GM18867 (cell line): ENCODE data around the gene LDLRAD3.
"Not testable (repeated sequence)": the region's sequence is repeated elsewhere in the genome, so short reads cannot be mapped to it uniquely, and the experiment has no call there.

Experiments
- ATAC-seq: cut with Tn5 transposase; IDR thresholded peaks from one replicate; pipeline ENCODE4 v1.9.1; 2021; ENCODE audit warnings: mild to moderate bottlenecking, moderate library complexity; ENCODE audit not compliant: unreplicated experiment

The LDLRAD3 gene

GRCh38 chr11:36153551-36153950, 209.7 kb downstream of the LDLRAD3 start:
- ATAC-seq, result no peak

- ATAC-seq, result no peak
Observed at GRCh38 chr11:36155124-36155561, 211.3 kb downstream of the LDLRAD3 start.

- no peak for ATAC-seq
Observed at GRCh38 chr11:36155770-36156160, 211.9 kb downstream of the LDLRAD3 start.

- no peak for ATAC-seq
Observed at GRCh38 chr11:36156161-36156816, 212.4 kb downstream of the LDLRAD3 start.

- no peak for ATAC-seq
Observed at GRCh38 chr11:36156817-36157519, 213.1 kb downstream of the LDLRAD3 start.

GRCh38 chr11:36160091-36160490, 216.2 kb downstream of the LDLRAD3 start:
- no peak for ATAC-seq

GRCh38 chr11:36161572-36161971, 217.7 kb downstream of the LDLRAD3 start:
- no peak for ATAC-seq

GRCh38 chr11:36162006-36162882, 218.4 kb downstream of the LDLRAD3 start:
- ATAC-seq, result no peak

- no peak for ATAC-seq
Observed at GRCh38 chr11:36162883-36163434, 219.1 kb downstream of the LDLRAD3 start.

GRCh38 chr11:36164506-36165250, 220.8 kb downstream of the LDLRAD3 start:
- ATAC-seq, result no peak

GRCh38 chr11:36165621-36166397, 221.9 kb downstream of the LDLRAD3 start:
- no peak for ATAC-seq

- no peak for ATAC-seq
Observed at GRCh38 chr11:36167073-36167472, 223.2 kb downstream of the LDLRAD3 start.

- no peak for ATAC-seq
Observed at GRCh38 chr11:36167729-36168128, 223.9 kb downstream of the LDLRAD3 start.

- ATAC-seq, result no peak
Observed at GRCh38 chr11:36177836-36178235, 234.0 kb downstream of the LDLRAD3 start.

GRCh38 chr11:36186340-36187175, 242.7 kb downstream of the LDLRAD3 start:
- ATAC-seq, result no peak

- no peak for ATAC-seq
Observed at GRCh38 chr11:36187622-36188021, 243.8 kb downstream of the LDLRAD3 start.

- ATAC-seq, result not testable (repeated sequence)
Observed at GRCh38 chr11:36189735-36190134, 245.9 kb downstream of the LDLRAD3 start.

- ATAC-seq, result no peak
Observed at GRCh38 chr11:36191941-36192340, 248.1 kb downstream of the LDLRAD3 start.
